ENCODE measurements around the gene RGCC.

Gene RGCC, protein sequence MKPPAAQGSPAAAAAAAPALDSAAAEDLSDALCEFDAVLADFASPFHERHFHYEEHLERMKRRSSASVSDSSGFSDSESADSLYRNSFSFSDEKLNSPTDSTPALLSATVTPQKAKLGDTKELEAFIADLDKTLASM

DNA sequence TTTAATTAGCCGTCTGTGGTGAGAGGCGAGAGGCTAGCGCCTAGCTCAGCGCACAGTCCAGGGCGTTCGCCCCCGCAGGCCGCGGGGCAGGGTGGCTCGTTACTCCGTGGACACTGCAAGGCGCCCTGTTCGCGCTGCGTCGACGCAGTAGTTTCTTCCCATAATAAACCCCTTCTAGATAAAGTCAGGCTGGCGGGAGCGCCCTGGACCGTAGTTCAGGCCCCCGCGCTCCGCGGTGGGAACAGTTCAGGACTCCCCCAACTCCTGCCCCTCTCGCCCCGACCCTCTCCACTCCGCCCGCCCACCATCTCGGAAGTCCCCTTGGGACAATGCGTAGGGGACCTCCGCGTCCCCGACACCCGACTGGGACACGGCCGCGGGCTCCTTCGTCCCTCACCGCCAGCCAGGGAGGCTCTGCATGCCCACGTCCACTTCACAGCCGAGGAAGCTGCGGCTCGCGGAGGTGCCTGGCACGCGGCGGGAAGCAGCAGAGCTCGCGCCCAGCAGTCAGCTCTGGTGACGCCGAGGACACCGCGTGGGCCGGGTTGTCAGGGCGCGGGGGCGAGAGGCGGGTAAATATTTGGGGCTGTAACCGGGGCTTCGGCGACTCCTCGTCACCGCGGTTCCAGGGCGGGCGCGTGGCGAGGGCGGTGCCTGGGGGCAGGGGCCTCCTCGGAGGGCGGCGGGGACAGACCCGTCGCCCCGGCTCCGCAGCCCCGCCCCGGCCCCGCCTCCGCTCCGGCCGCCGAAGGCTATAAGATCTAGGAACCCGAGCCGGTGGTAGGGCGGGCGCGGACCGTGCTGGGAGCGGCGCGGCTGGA lies at the start of gene RGCC:
Gene RGCC, plus strand, starts transcription at position 783 of the 821 bp plus-strand sequence. CDS start 158 bp downstream, outside the sequence.
- TF ChIP-seq GATA3 (IDR thresholded peaks at IDR 0.05; ENCODE audit: low read depth, low read length) (no peak), GATA2 (IDR thresholded peaks at IDR 0.05; ENCODE audit: low read depth, low read length) (no peak)

DNA sequence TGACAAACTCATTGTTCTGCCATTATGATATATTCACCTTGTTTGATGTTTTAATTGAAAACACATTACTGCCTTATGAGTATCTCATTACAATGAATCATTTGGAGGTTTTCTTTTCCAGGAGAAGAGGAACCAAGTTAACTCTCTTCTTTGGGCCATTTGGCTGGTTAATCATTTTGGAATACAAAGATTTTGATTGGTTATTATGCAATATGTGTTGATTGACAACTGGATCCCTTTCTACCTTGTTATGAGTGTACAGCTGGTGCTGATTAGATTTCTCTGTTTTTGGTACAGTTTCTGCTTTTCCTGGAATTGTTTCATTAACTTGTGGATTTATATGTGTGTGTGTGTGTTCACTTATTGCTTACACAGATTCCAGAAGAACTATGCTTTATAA lies 49.2 kb upstream of the RGCC start:
- TF ChIP-seq GATA3 (IDR thresholded peaks at IDR 0.05; ENCODE audit: low read depth, low read length), result no peak
- no peak for TF ChIP-seq GATA2 (IDR thresholded peaks at IDR 0.05; ENCODE audit: low read depth, low read length)

DNA sequence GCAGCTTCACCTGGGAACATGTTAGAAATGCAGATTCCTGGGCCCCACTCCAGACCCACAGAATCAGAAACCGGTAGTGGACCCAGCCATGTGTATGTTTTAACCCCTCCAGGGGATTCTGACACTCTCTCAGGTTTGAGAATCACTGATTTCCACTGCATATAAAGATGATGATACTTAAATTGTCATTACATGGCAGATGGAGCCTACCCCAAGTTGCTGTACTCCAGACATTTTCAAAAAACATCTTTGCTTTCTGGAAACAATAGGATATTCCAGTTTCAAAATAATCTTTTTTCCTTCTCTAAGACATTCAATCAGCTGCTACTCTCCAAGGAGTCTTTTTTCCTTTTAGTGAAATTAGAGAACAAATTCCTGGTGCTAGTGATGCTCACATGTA lies 48.6 kb upstream of the RGCC start:
- TF ChIP-seq GATA3 (IDR thresholded peaks at IDR 0.05; ENCODE audit: low read depth, low read length) (no peak), GATA2 (IDR thresholded peaks at IDR 0.05; ENCODE audit: low read depth, low read length) (no peak)

DNA sequence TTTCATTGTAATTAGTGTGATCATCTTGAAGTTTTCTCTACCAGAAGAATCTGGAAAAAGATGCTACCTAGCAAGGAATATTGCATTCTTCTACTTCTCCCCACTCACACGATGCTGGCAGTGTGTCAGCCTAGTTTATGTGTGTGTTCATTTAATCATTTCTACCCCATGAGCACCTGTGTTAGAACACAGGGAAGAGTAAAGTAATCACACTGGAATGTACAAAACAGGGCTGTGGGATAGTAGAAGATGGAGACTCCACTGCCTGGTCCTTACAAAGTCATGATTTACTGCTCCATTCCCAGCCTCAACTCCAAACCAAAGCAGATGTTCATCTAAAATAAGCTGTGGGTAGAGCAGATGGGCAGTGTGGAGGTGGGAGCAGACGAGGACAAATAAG lies 47.7 kb upstream of the RGCC start:
- TF ChIP-seq GATA3 (IDR thresholded peaks at IDR 0.05; ENCODE audit: low read depth, low read length) (no peak), GATA2 (IDR thresholded peaks at IDR 0.05; ENCODE audit: low read depth, low read length) (no peak)

DNA sequence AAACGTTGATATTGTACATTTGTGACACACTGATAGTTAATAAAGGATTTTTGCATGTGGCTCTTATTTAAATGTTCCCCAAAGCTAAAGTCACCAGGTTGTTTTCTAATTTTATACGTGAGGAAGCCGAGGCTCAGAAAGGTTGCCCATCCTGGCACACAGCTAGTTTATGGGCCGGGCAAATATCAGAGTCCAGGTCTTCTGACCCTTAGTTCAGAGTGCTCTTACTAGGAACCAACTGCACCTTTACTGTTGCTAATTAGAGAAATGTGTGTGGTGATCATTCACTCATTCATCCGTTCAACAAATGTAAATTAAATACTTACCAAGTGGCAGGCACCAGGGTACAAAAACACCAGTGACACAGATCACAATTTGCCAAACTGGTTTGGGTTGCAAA lies 46.3 kb upstream of the RGCC start:
- no peak for TF ChIP-seq GATA3 (IDR thresholded peaks at IDR 0.05; ENCODE audit: low read depth, low read length)
- no peak for TF ChIP-seq GATA2 (IDR thresholded peaks at IDR 0.05; ENCODE audit: low read depth, low read length)

DNA sequence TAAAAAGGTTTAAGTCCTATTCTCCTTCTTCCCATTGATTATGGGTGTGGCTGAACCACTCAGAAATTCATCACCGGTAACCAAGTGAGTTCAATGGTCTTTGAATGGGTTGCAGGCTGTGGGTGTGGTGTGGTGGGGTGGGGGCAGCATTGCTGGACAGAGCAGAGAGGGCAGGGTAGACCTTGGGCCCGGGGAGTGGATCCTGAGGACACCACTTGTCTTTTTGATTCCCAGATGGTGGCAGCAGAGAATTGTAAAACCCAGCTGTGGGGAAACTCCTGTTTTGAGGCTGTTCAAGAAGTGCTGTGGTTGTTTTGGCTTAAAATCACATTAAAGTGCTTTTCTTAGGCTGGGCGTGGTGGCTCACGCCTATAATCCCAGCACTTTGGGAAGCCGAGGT lies 45.8 kb upstream of the RGCC start:
- TF ChIP-seq GATA2 (IDR thresholded peaks at IDR 0.05; ENCODE audit: low read depth, low read length) (no peak), GATA3 (IDR thresholded peaks at IDR 0.05; ENCODE audit: low read depth, low read length) (no peak)

DNA sequence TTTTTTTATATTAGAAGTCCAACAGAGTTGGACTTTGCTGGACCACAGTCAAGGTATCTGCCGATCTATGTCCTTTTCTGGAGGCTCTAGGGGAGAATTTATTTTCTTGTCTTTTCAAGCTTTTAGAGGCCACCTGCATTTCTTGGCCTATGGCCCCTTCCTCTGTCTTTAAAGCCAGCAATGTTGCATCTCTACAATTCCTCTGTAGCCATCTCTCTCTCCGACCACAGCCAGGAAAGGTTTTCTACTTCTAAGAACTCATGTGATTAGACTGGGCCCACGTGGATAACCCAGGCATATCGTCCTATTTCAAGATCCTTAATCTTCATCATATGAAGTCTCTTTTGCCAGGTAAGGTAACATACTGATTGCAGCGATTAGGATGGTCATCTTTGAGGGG lies 43.5 kb upstream of the RGCC start:
- TF ChIP-seq GATA2 (IDR thresholded peaks at IDR 0.05; ENCODE audit: low read depth, low read length) (no peak), GATA3 (IDR thresholded peaks at IDR 0.05; ENCODE audit: low read depth, low read length) (no peak)

DNA sequence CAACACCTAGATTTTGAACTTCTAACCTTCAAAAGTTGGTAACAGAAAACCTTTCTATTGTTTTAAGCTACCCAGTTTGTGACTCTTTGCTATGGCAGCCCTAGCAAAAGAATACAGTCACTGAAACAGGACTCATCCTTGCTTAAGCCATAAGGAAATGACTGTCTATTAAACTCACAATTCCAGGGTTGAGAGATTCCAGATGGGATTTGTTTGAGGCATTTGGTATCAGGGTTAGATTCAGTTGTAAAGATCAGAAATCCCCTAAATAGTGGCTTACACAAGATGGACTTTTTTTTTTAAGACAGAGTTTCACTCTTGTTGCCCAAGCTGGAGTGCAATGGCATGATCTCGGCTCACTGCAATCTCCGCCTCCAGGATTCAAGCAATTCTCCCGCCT lies 41.1 kb upstream of the RGCC start:
- no peak for TF ChIP-seq GATA2 (IDR thresholded peaks at IDR 0.05; ENCODE audit: low read depth, low read length)
- TF ChIP-seq GATA3 (IDR thresholded peaks at IDR 0.05; ENCODE audit: low read depth, low read length), result no peak

DNA sequence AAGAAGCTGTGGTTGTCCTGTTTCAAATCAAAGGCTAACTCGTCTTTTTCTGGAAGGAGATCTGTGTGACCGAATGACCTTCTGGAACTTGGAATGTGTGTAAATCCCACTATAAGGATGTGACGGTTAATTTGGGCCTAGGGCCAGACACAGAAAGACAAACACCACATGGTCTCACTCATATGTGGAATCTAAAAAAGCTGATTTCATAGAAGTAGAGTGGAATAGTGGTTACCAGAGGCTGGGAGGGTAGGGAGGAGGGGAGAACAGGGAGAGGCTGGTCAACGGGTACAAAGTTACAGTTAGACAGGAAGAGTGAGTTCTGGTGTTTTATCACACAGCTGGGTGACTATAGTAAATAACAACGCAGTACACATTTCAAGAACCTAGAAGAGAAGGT lies 39.3 kb upstream of the RGCC start:
- no peak for TF ChIP-seq GATA2 (IDR thresholded peaks at IDR 0.05; ENCODE audit: low read depth, low read length)
- TF ChIP-seq GATA3 (IDR thresholded peaks at IDR 0.05; ENCODE audit: low read depth, low read length), result no peak

DNA sequence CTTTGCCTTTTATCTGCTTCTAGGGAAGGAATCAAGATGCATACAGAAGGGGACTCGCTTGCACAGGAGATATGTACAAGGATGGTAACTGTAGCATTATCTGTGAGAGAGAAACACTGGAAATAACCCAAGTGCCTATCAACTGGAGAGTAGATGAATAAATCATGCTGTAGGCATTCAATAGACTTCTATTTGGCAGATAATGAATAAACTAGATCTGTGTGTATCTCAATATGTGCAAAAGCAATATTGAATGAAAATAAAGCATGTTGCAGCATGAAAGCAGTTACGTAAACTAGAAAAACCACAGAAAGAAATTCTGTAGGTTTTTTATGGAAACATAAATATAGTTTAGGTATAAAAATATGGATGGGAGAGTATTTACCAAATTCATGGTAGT lies 38.6 kb upstream of the RGCC start:
- TF ChIP-seq GATA2 (IDR thresholded peaks at IDR 0.05; ENCODE audit: low read depth, low read length), result no peak
- no peak for TF ChIP-seq GATA3 (IDR thresholded peaks at IDR 0.05; ENCODE audit: low read depth, low read length)

DNA sequence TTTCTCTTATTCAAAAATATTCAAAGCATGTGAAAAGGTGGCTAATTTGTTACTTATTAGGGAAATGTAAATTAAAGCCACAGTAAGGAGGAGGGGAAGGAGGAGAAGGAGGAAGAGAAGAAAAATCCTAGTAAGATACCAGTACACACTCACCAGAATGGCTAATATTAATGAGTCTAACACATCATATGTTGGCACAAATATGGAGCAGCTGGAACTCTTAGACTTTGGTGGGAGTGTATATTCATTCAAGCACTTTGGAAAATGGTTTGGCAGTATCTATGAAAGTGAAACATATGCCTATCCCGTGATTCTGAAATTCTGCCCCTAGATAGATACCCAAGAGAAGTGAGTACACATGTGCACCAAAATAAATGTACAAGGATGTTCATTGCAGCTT lies 38.1 kb upstream of the RGCC start:
- TF ChIP-seq GATA2 (IDR thresholded peaks at IDR 0.05; ENCODE audit: low read depth, low read length) (no peak), GATA3 (IDR thresholded peaks at IDR 0.05; ENCODE audit: low read depth, low read length) (no peak)

DNA sequence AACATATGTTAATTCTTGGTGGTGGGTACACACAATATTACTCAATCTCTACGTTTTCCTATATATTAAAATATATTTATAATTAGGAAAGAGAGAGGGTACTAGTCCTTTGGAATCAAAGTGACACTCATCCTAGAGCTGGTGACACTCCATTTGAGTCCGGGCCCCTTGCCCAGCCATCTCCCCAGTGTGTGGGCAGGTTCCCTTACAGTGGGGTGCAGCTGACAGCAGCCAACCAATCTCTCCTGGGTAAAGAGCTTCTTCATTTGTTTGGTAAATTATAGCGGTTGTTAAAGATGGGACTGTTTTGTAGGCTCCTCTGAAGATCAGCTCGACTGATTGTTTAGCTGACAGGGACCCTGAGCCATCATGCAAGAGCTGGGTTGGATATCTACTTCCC lies 37.2 kb upstream of the RGCC start:
- no peak for TF ChIP-seq GATA2 (IDR thresholded peaks at IDR 0.05; ENCODE audit: low read depth, low read length)
- TF ChIP-seq GATA3 (IDR thresholded peaks at IDR 0.05; ENCODE audit: low read depth, low read length), result no peak

DNA sequence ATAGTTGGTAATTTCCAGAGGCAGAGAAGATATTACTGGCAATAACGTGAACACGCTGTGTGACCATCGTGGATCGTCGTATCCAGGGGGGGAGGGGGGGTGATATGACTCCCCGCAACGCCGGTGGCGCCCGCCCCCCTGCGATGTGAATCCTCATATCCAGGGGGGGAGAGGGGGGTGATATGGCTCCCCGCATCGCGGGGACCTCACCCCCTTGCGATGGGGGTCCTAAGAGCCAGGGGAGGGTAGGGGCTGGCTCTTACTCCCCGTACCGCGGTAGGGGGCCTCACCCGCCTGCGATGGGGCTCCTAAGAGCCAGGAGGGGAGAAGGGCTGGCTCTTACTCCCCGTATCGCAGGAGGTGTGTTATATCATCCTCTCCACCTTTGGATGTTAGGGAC lies 31.3 kb upstream of the RGCC start:
- TF ChIP-seq GATA2 (IDR thresholded peaks at IDR 0.05; ENCODE audit: low read depth, low read length) (no peak), GATA3 (IDR thresholded peaks at IDR 0.05; ENCODE audit: low read depth, low read length) (no peak)

DNA sequence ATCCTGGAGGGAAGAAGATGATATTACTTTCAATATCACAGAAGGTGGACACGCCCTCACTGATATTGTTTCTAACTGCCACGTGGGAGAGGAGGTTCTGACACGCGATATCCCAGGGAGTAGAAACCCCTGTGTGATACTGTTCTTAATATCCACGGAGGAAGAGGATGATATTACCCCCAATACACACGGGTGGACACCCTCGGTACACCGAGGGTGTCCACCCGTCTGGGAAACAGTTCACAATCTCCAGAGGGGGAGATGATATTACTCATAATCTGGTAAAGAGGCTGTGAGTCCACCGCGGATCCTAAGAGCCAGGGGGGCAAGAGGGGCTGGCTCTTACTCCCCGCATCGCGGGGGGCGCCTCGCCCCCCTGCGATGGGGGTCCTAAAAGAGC lies 29.7 kb upstream of the RGCC start:
- TF ChIP-seq GATA2 (IDR thresholded peaks at IDR 0.05; ENCODE audit: low read depth, low read length) (no peak), GATA3 (IDR thresholded peaks at IDR 0.05; ENCODE audit: low read depth, low read length) (no peak)

DNA sequence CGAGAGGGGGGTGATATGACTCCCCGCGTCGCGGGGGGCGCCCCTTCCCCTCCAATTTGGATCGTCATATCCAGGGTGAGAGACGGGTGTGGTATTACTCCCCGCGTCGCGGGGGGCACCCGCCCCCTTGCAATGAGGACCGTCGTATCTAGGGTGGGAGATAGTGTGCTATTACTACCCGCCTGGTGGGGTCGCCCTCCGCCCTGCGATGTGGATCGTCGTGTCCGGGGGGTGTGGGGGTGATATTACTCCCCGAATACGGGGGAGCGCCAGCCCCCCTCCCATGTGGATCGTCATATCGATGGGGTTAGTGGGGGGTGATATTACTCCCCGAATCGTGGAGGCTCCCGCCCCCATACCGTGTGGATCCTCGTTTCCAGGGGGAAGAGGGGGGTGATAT lies 29.2 kb upstream of the RGCC start:
- no peak for TF ChIP-seq GATA2 (IDR thresholded peaks at IDR 0.05; ENCODE audit: low read depth, low read length)
- TF ChIP-seq GATA3 (IDR thresholded peaks at IDR 0.05; ENCODE audit: low read depth, low read length), result no peak

All from SH-SY5Y (cell line).